MM.1S (cell line): ENCODE results near the gene KHDRBS2.

Source experiments
- EZH2 ChIP-seq: fragments of 300-600 bp; sonication (generic); optimal IDR thresholded peaks from 2 replicates; pipeline ENCODE3; 2017; ENCODE audit warnings: low read depth, mild to moderate bottlenecking, antibody characterized with exemption, low read length, mixed read lengths
- TF ChIP-seq, protein P1 (sequence below): fragments of 300-600 bp; sonication (generic); IDR thresholded peaks from 2 replicates; pipeline ENCODE4 v1.5.1; 2016; ENCODE audit warnings: antibody characterized with exemption, low read length, mixed read lengths

DNA sequence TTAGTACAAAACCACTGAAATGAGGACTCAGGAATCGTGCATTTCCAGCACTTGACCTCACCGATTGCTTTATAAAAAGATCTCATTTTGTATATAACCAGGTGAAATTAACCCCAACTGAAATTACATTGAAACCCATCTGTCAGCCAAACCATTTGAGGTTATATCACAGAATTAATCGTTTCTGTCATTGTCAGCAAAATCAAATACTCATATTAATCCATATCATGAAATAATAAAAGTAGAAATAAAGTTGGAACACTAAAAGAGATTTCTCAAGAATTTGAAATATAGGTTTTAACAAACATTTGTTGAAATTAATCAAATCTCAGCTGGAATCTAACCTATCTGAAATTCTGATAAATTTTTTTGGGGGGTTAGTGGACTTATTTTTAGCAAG, 23.7 kb downstream of the KHDRBS2 start:
- TF ChIP-seq, protein P1, sequence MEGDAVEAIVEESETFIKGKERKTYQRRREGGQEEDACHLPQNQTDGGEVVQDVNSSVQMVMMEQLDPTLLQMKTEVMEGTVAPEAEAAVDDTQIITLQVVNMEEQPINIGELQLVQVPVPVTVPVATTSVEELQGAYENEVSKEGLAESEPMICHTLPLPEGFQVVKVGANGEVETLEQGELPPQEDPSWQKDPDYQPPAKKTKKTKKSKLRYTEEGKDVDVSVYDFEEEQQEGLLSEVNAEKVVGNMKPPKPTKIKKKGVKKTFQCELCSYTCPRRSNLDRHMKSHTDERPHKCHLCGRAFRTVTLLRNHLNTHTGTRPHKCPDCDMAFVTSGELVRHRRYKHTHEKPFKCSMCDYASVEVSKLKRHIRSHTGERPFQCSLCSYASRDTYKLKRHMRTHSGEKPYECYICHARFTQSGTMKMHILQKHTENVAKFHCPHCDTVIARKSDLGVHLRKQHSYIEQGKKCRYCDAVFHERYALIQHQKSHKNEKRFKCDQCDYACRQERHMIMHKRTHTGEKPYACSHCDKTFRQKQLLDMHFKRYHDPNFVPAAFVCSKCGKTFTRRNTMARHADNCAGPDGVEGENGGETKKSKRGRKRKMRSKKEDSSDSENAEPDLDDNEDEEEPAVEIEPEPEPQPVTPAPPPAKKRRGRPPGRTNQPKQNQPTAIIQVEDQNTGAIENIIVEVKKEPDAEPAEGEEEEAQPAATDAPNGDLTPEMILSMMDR: no peak
- no peak for TF ChIP-seq EZH2
